Lower leg skin (tissue), 3 donors: ENCODE measurements around the gene SNTG2.

Experiments
- POLR2A ChIP-seq, 2 donors: fragments of 450-650 bp; IDR thresholded peaks; one replicate each; pipeline ENCODE4 v1.6.1; 2016 to 2017; ENCODE audit warnings: antibody characterized with exemption in 2 of 2, mild to moderate bottlenecking in 1 of 2, moderate library complexity in 1 of 2
- TF ChIP-seq, protein P1 (sequence below), 3 donors: fragments of 450-650 bp; IDR thresholded peaks; one replicate each; pipeline ENCODE4 v1.5.1; 2016; ENCODE audit warnings: antibody characterized with exemption in 3 of 3, mild to moderate bottlenecking in 3 of 3, moderate library complexity in 2 of 3

- TF ChIP-seq POLR2A (IDR thresholded peaks at IDR 0.05): no peak
- TF ChIP-seq, protein P1, sequence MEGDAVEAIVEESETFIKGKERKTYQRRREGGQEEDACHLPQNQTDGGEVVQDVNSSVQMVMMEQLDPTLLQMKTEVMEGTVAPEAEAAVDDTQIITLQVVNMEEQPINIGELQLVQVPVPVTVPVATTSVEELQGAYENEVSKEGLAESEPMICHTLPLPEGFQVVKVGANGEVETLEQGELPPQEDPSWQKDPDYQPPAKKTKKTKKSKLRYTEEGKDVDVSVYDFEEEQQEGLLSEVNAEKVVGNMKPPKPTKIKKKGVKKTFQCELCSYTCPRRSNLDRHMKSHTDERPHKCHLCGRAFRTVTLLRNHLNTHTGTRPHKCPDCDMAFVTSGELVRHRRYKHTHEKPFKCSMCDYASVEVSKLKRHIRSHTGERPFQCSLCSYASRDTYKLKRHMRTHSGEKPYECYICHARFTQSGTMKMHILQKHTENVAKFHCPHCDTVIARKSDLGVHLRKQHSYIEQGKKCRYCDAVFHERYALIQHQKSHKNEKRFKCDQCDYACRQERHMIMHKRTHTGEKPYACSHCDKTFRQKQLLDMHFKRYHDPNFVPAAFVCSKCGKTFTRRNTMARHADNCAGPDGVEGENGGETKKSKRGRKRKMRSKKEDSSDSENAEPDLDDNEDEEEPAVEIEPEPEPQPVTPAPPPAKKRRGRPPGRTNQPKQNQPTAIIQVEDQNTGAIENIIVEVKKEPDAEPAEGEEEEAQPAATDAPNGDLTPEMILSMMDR (IDR thresholded peaks at IDR 0.05): no peak
These were observed 40.3 kb downstream of the SNTG2 start for GRCh38 chr2:990970-991369.
